Measurements from ENCODE around the gene TNS3.

DNA sequence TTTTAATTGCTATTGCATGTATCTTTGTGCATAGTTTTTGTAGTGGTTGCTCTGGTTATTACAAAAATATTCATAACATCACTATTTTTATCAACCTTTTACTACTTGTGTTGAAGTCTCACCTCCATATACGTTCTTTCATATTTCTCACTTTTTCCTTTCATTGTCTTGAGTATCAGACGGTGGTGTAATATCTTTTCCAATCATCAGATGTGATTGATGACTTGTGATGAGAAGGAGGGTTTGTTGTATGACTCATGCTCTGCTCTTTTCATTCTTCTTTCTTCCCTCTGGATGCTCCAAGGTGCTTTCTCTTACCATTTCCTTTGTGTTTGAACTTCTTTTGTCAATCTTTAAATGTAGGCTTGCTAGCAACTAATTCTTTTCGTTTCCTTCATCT, 310.2 kb downstream of the TNS3 start:
- TF ChIP-seq, protein P1, sequence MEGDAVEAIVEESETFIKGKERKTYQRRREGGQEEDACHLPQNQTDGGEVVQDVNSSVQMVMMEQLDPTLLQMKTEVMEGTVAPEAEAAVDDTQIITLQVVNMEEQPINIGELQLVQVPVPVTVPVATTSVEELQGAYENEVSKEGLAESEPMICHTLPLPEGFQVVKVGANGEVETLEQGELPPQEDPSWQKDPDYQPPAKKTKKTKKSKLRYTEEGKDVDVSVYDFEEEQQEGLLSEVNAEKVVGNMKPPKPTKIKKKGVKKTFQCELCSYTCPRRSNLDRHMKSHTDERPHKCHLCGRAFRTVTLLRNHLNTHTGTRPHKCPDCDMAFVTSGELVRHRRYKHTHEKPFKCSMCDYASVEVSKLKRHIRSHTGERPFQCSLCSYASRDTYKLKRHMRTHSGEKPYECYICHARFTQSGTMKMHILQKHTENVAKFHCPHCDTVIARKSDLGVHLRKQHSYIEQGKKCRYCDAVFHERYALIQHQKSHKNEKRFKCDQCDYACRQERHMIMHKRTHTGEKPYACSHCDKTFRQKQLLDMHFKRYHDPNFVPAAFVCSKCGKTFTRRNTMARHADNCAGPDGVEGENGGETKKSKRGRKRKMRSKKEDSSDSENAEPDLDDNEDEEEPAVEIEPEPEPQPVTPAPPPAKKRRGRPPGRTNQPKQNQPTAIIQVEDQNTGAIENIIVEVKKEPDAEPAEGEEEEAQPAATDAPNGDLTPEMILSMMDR (IDR thresholded peaks at IDR 0.05) = no peak
- TF ChIP-seq POLR2A (IDR thresholded peaks at IDR 0.05; ENCODE audit: low read depth) = no peak
- no peak for TF ChIP-seq POLR2AphosphoS5 (IDR thresholded peaks at IDR 0.05)
- no peak for TF ChIP-seq EP300 (IDR thresholded peaks at IDR 0.05)
